ENCODE results near the gene RYR2. TPM values are rescaled to one million over a fixed set of nuclear protein-coding genes. Genes with fewer than 3 reads are reported as not detected.

The RYR2 gene
- total RNA-seq, 1 experiment from 2014 or later = 3.4 TPM

- Mint-ChIP-seq H3K4me3 (no peak overlapping the region), H3K27ac (no peak overlapping the region), H3K4me1 (peaks cover 16 to 24% of the 10 kb centered on the region in 2 experiments), H3K9me3 (no peaks in the 10 kb centered on the region; a peak in 2 of 5 replicates), H3K36me3 (ENCODE audit: insufficient read depth in 1 of 3, low read depth in 3 of 3) (peaks cover 0 to 5% (median 4%) of the 10 kb centered on the region in 3 experiments; a peak in 2 of 7 replicates), H3K27me3 (ENCODE audit: low read depth) (no peaks in the 10 kb centered on the region)
- no peaks in the 10 kb centered on the region for H4K20me1 ChIP-seq (ENCODE audit: control insufficient read depth, insufficient read depth, insufficient read length)
- no peak overlapping the region for H4K8ac ChIP-seq (replicated peaks; ENCODE audit: insufficient read length, low read depth, low read length)
- no peak overlapping the region for H3K27ac ChIP-seq (ENCODE audit: insufficient read length, low read depth, low read length)
- H3K18ac ChIP-seq (ENCODE audit: insufficient read length, low read depth, low read length) = no peak overlapping the region
- TF ChIP-seq CTCF (conservative IDR thresholded peaks at IDR 0.05) = no peak
- H2BK5ac ChIP-seq (ENCODE audit: insufficient read length, low read length) = no peak overlapping the region
- no peak overlapping the region for H3K56ac ChIP-seq (ENCODE audit: insufficient read length, low read depth, low read length)
- H3K4me2 ChIP-seq (ENCODE audit: insufficient read depth, insufficient read length, low read length) = no peak overlapping the region
- H4K91ac ChIP-seq (ENCODE audit: insufficient read length, low read depth, low read length) = no peak overlapping the region
- H3T11ph ChIP-seq (ENCODE audit: low read length) = no peak overlapping the region
- H2BK120ac ChIP-seq (ENCODE audit: low read depth, low read length, poor library complexity, severe bottlenecking) = no peak overlapping the region
- H2AK5ac ChIP-seq (ENCODE audit: insufficient read length, low read length) = no peak overlapping the region
- H3K23me2 ChIP-seq (ENCODE audit: insufficient read length, low read depth, low read length, poor library complexity, severe bottlenecking) = no peaks in the 10 kb centered on the region
- no peaks in the 10 kb centered on the region for H3K27me3 ChIP-seq (ENCODE audit: insufficient read depth, low read length)
- H3K9ac ChIP-seq (ENCODE audit: extremely low read depth, insufficient read length, low read length) = no peak overlapping the region
- H3K79me1 ChIP-seq (ENCODE audit: insufficient read depth, low read depth, low read length, poor library complexity, severe bottlenecking) = no peaks in the 10 kb centered on the region
- no peak overlapping the region for H2BK15ac ChIP-seq (ENCODE audit: low read depth, low read length)
- WGBS (ENCODE audit: extremely low coverage, insufficient read length, low lambda C conversion rate) = no CpG with 5 or more reads among the region's 3 CpGs
- no peak overlapping the region for H2BK20ac ChIP-seq (ENCODE audit: low read depth, low read length, poor library complexity, severe bottlenecking)
- H3K79me2 ChIP-seq (ENCODE audit: insufficient read depth, low read length) = no peaks in the 10 kb centered on the region
- no peak overlapping the region for H2BK12ac ChIP-seq (ENCODE audit: insufficient read length, low read depth, low read length)
- no peak overlapping the region for H3K4ac ChIP-seq (ENCODE audit: low read depth, low read length)
- peaks cover 2% of the 10 kb centered on the region for H3K4me1 ChIP-seq (ENCODE audit: insufficient read depth, low read length)
- H2AFZ ChIP-seq (ENCODE audit: low read length) = no peak overlapping the region
- no peak for DNase-seq
- no peak overlapping the region for H4K5ac ChIP-seq (ENCODE audit: insufficient read length, low read depth, low read length)
- no peaks in the 10 kb centered on the region for H3K9me3 ChIP-seq (ENCODE audit: control insufficient read depth, low read depth, low read length)
- no peak overlapping the region for H3K14ac ChIP-seq (ENCODE audit: insufficient read depth, low read length)
- no peak overlapping the region for H3K23ac ChIP-seq (ENCODE audit: insufficient read length, low read depth, low read length)
Observed at GRCh38 chr1:237390823-237391222, 348.8 kb downstream of the RYR2 start.
